Endothelial cell of umbilical vein (primary cell): ENCODE data around the gene ZNF688. TPM values are rescaled to one million over a fixed set of nuclear protein-coding genes. Genes with fewer than 3 reads are reported as not detected.

Experiments used
- BruUV-seq: library from RNA; stranded (reverse); fragments of 400-500 nt; replicated peaks from 2 replicates; lab custom pipeline; 2021; lab: Mats Ljungman, UMichigan
- CTCF ChIA-PET: fragments of 300-600, 350-600 bp; sonication (Branson Sonifier 250); formaldehyde crosslinking; loops from one replicate; lab custom pipeline; 2021; ENCODE audit warnings: antibody characterized with exemption, inconsistent platforms; lab: Charles Lee
- POLR2A ChIA-PET: fragments of 300-600, 350-600 bp; sonication (Branson Sonifier 250); formaldehyde crosslinking; loops from one replicate; lab custom pipeline; 2021; ENCODE audit warnings: antibody characterized with exemption, inconsistent platforms; lab: Charles Lee
- DNase-seq: peaks from one replicate; pipeline ENCODE4 v3.0.0-alpha.2; 2011; ENCODE audit warnings: low read depth, low spot score
- FAIRE-seq: peaks from 2 replicates; lab custom pipeline; 2011; peaks lifted over from hg19 to GRCh38; lab: Jason Lieb, UNC
- H2AFZ ChIP-seq: 2 replicates; pipeline ENCODE4 v1.6.0; 2012; ENCODE audit warnings: low read depth, low read length, control low read depth, inconsistent platforms
- H3K27ac ChIP-seq: 2 replicates; pipeline ENCODE4 v1.5.1; 2011; ENCODE audit warnings: low read depth, mild to moderate bottlenecking, control low read depth, low read length, moderate library complexity; ENCODE audit not compliant: insufficient read depth
- H3K27me3 ChIP-seq, 2 experiments: 2 replicates each; pipeline versions ENCODE4 v1.6.0 to v1.6.1; 2011; ENCODE audit warnings: low read length in 2 of 2, mixed read lengths in 1 of 2; ENCODE audit not compliant: control insufficient read depth in 2 of 2, insufficient read depth in 2 of 2
- H3K36me3 ChIP-seq, 2 experiments: 2 replicates in 1 of 2; 3 replicates in 1 of 2; pipeline ENCODE4 v1.5.1; 2011; ENCODE audit warnings: low read length in 2 of 2, mild to moderate bottlenecking in 1 of 2, moderate library complexity in 1 of 2; ENCODE audit not compliant: control insufficient read depth in 2 of 2, insufficient read depth in 2 of 2; ENCODE audit errors: extremely low read depth in 1 of 2
- H3K4me1 ChIP-seq: 3 replicates; pipeline ENCODE4 v1.5.1; 2011; ENCODE audit warnings: mild to moderate bottlenecking, low read length; ENCODE audit not compliant: control insufficient read depth, insufficient read depth; ENCODE audit errors: extremely low read depth
- H3K4me2 ChIP-seq: 2 replicates; pipeline ENCODE4 v1.6.1; 2011; ENCODE audit warnings: low read length, control low read depth, mixed read lengths; ENCODE audit not compliant: insufficient read depth
- H3K4me3 ChIP-seq, 3 experiments: fragments of 200-600 bp in 1 of 3; sonication (generic), shearing (Covaris generic) in 1 of 3; replicated peaks in 1 of 3; 2 replicates each; pipeline ENCODE4 v1.5.1; 2011 to 2016; ENCODE audit warnings: control low read depth in 3 of 3, low read length in 3 of 3, mild to moderate bottlenecking in 2 of 3, inconsistent platforms in 1 of 3, low read depth in 1 of 3, moderate library complexity in 1 of 3; ENCODE audit not compliant: insufficient read depth in 1 of 3
- H3K79me2 ChIP-seq: 2 replicates; pipeline ENCODE4 v1.6.0; 2012; ENCODE audit warnings: low read length, inconsistent platforms; ENCODE audit not compliant: control insufficient read depth, insufficient read depth
- H3K9ac ChIP-seq: replicated peaks from 2 replicates; pipeline ENCODE3; 2011; ENCODE audit warnings: low read length, control low read depth; ENCODE audit not compliant: insufficient read depth; ENCODE audit errors: extremely low read depth
- H3K9me1 ChIP-seq: replicated peaks from 3 replicates; pipeline ENCODE4 v1.6.0; 2011; ENCODE audit warnings: mild to moderate bottlenecking, low read length; ENCODE audit not compliant: control insufficient read depth, insufficient read depth; ENCODE audit errors: extremely low read depth
- H3K9me3 ChIP-seq: replicated peaks from 2 replicates; pipeline ENCODE4 v1.5.1; 2012; ENCODE audit warnings: low read length, inconsistent platforms; ENCODE audit not compliant: control insufficient read depth, insufficient read depth
- H4K20me1 ChIP-seq: replicated peaks from 2 replicates; pipeline ENCODE3; 2011; ENCODE audit warnings: mild to moderate bottlenecking, low read length; ENCODE audit not compliant: control insufficient read depth, insufficient read depth; ENCODE audit errors: extremely low read depth
- EZH2 ChIP-seq: IDR thresholded peaks from 2 replicates; pipeline ENCODE4 v1.6.1; 2012; ENCODE audit warnings: borderline replicate concordance, low read depth, mild to moderate bottlenecking, moderate library complexity, low read length, inconsistent platforms; ENCODE audit not compliant: severe bottlenecking
- FOS ChIP-seq: IDR thresholded peaks from 2 replicates; pipeline ENCODE4 v1.6.1; 2011; ENCODE audit warnings: mild to moderate bottlenecking, low read length, moderate library complexity, borderline replicate concordance; ENCODE audit not compliant: insufficient read depth
- GATA2 ChIP-seq: IDR thresholded peaks from 2 replicates; pipeline ENCODE4 v1.7.0; 2011; ENCODE audit warnings: low read depth, mild to moderate bottlenecking, moderate library complexity, mixed read lengths, low read length; ENCODE audit not compliant: insufficient read length, insufficient read depth
- JUN ChIP-seq: IDR thresholded peaks from 2 replicates; pipeline ENCODE4 v1.6.1; 2011; ENCODE audit warnings: borderline replicate concordance, low read depth; ENCODE audit not compliant: insufficient read length, insufficient read depth
- MAX ChIP-seq: IDR thresholded peaks from 2 replicates; pipeline ENCODE4 v1.6.1; 2011; ENCODE audit not compliant: insufficient read depth, insufficient read length
- MYC ChIP-seq: IDR thresholded peaks from one replicate; pipeline ENCODE4 v1.6.1; 2011; ENCODE audit warnings: mild to moderate bottlenecking, low read depth, low read length
- POLR2A ChIP-seq: IDR thresholded peaks from 2 replicates; pipeline ENCODE4 v1.6.1; 2012; ENCODE audit warnings: low read depth, mild to moderate bottlenecking, control low read depth, low read length
- POLR2AphosphoS5 ChIP-seq: IDR thresholded peaks from 2 replicates; pipeline ENCODE4 v1.6.1; 2012; ENCODE audit warnings: low read depth, mild to moderate bottlenecking, control low read depth, low read length, moderate library complexity; ENCODE audit not compliant: insufficient read depth
- dilution Hi-C: fragments of 300-500 bp; cut with MboI; formaldehyde crosslinking; loops from one replicate; pipeline ENCODE4 v1.15.0; 2019; ENCODE audit warnings: low sequenced_read_pairs; ENCODE audit not compliant: extremely low pct_ligation_motif_present
- intact Hi-C: fragments of 100-400 bp; cut with micrococcal nuclease; formaldehyde crosslinking; loops from one replicate; pipeline ENCODE4 v1.10.0; 2022
- polyA plus RNA-seq, 4 experiments: library from polyadenylated mRNA; depleted of rRNA in 3 of 4; stranded (reverse) in 3 of 4; unstranded in 1 of 4; fragments of >200 nt; gene quantifications; 2 replicates each; pipeline versions ENCODE4 v1.2.1 to v1.2.3, GENCODE V29; 2011 to 2012; ENCODE audit warnings: missing spikeins in 1 of 4
- total RNA-seq: library from RNA; stranded (reverse); gene quantifications from 2 replicates; pipeline ENCODE4 v1.2.3, GENCODE V29; 2021
- TF ChIP-seq, protein P1 (sequence below), 2 donors: IDR thresholded peaks; 1 replicate in 1 of 2; 2 replicates in 1 of 2; pipeline ENCODE4 v1.5.1; 2011; ENCODE audit warnings: low read length in 2 of 2, mild to moderate bottlenecking in 2 of 2, moderate library complexity in 2 of 2, control low read depth in 1 of 2, inconsistent platforms in 1 of 2, low read depth in 1 of 2; ENCODE audit not compliant: insufficient read depth in 1 of 2; ENCODE audit errors: extremely low read depth in 1 of 2

Gene ZNF688
- total and polyA plus RNA-seq, 2 donors (not counting 3 experiments of a cell fraction or from before 2014, with no cell fraction given) = 5.4 to 10.9 TPM

DNA sequence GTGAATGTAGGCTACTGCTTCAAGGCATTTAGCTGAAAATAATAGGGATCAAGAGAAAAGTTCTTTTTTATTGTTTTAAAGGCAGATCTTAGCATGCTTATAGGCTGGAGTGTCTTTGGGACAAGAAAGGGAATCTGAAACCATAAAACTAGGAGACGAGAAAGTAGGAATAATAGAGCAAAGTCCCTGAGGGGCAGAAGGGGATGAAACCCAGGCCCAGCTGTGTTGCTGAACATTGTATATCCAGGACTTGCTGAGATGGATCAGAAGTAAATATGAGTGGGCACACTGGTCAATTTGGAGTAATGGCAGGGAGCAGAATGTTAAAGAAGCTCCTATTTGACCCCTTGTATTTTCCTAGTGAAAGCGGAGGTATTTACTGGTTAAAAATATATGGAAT, 29.4 kb upstream of the ZNF688 start:
- intact Hi-C loops = no loop called here
- TF ChIP-seq MAX = no peak
- TF ChIP-seq, protein P1, sequence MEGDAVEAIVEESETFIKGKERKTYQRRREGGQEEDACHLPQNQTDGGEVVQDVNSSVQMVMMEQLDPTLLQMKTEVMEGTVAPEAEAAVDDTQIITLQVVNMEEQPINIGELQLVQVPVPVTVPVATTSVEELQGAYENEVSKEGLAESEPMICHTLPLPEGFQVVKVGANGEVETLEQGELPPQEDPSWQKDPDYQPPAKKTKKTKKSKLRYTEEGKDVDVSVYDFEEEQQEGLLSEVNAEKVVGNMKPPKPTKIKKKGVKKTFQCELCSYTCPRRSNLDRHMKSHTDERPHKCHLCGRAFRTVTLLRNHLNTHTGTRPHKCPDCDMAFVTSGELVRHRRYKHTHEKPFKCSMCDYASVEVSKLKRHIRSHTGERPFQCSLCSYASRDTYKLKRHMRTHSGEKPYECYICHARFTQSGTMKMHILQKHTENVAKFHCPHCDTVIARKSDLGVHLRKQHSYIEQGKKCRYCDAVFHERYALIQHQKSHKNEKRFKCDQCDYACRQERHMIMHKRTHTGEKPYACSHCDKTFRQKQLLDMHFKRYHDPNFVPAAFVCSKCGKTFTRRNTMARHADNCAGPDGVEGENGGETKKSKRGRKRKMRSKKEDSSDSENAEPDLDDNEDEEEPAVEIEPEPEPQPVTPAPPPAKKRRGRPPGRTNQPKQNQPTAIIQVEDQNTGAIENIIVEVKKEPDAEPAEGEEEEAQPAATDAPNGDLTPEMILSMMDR (IDR thresholded peaks at IDR 0.05; ENCODE audit: extremely low read depth in 1 of 2, insufficient read depth in 1 of 2, low read depth in 1 of 2, low read length in 2 of 2) = no peak
- no peak overlapping the region for H3K27ac ChIP-seq
- no peaks in the 10 kb centered on the region for H3K27me3 ChIP-seq
- H3K9me3 ChIP-seq = no peaks in the 10 kb centered on the region
- no peak for FAIRE-seq
- H3K79me2 ChIP-seq = no peaks in the 10 kb centered on the region
- ChIA-PET CTCF (interaction anchor here (1.2 to 2.9 kb wide), 3 partner anchors 14 to 171 kb away, joined by 6 to 15 read pairs (median 7); partner anchors contain the start of gene DCTPP1), POLR2A (no interaction called here)
- no peaks in the 10 kb centered on the region for H3K4me1 ChIP-seq
- dilution Hi-C loops = no loop called here
- no TSS peak for BruUV-seq
- no peak overlapping the region for H2AFZ ChIP-seq
- DNase-seq = no peak
- H3K36me3 ChIP-seq = peaks cover 0 to 18% of the 10 kb centered on the region in 2 experiments
- no peak overlapping the region for H3K4me3 ChIP-seq
- no peak overlapping the region for H3K9ac ChIP-seq
- H4K20me1 ChIP-seq = no peaks in the 10 kb centered on the region
- no peak overlapping the region for H3K4me2 ChIP-seq
- no peaks in the 10 kb centered on the region for H3K9me1 ChIP-seq

- no peak overlapping the region for H3K4me3 ChIP-seq
- H4K20me1 ChIP-seq = no peaks in the 10 kb centered on the region
- no peaks in the 10 kb centered on the region for H3K27me3 ChIP-seq
- no peak overlapping the region for H3K4me2 ChIP-seq
- no peak overlapping the region for H3K9ac ChIP-seq
- H3K9me1 ChIP-seq = no peaks in the 10 kb centered on the region
- intact Hi-C loops = no loop called here
- no peaks in the 10 kb centered on the region for H3K4me1 ChIP-seq
- DNase-seq (no peak), FAIRE-seq (no peak)
- no TSS peak for BruUV-seq
- TF ChIP-seq POLR2AphosphoS5 = no peak
- no peak for TF ChIP-seq EZH2
- no peak for TF ChIP-seq JUN
- TF ChIP-seq MAX = no peak
- TF ChIP-seq POLR2A = no peak
- no peak for TF ChIP-seq MYC
- no peak for TF ChIP-seq FOS
- no peak for TF ChIP-seq GATA2
- TF ChIP-seq, protein P1 (IDR thresholded peaks at IDR 0.05; ENCODE audit: extremely low read depth in 1 of 2, insufficient read depth in 1 of 2, low read depth in 1 of 2, low read length in 2 of 2) = no peak
- H3K9me3 ChIP-seq = no peaks in the 10 kb centered on the region
- H3K36me3 ChIP-seq = peaks cover 0 to 18% of the 10 kb centered on the region in 2 experiments
- no peak overlapping the region for H2AFZ ChIP-seq
- CTCF ChIA-PET = interaction anchor here (1.2 to 4.0 kb wide), 4 partner anchors 9 to 170 kb away, joined by 6 to 47 read pairs (median 11); partner anchors contain the start of genes DCTPP1 and ZNF689
- H3K27ac ChIP-seq = no peak overlapping the region
- dilution Hi-C loops = no loop called here
- H3K79me2 ChIP-seq = no peaks in the 10 kb centered on the region
- POLR2A ChIA-PET = no interaction called here
Measured at GRCh38 chr16:30600215-30600614, 28.7 kb upstream of the ZNF688 start.
